Hepatocyte (in vitro differentiated cells): ENCODE data around the gene SEMA3G. TPM values are rescaled to one million over a fixed set of nuclear protein-coding genes. Genes with fewer than 3 reads are reported as not detected.

Experiments
- DNase-seq: peaks from one replicate; pipeline ENCODE4 v3.0.0-alpha.2; 2016; ENCODE audit warnings: low spot score
- H2AFZ ChIP-seq: fragments of 200-600 bp; sonication (generic); 2 replicates; pipeline ENCODE4 v1.6.0; 2016; ENCODE audit warnings: antibody characterized with exemption, mild to moderate bottlenecking
- H3K27ac ChIP-seq: fragments of 200-600 bp; sonication (generic); 2 replicates; pipeline ENCODE4 v1.5.1; 2016; ENCODE audit warnings: mild to moderate bottlenecking
- H3K27me3 ChIP-seq: fragments of 200-600 bp; sonication (generic); 2 replicates; pipeline ENCODE4 v1.6.1; 2016
- H3K36me3 ChIP-seq: fragments of 200-600 bp; sonication (generic); replicated peaks from 2 replicates; pipeline ENCODE4 v1.5.1; 2016; ENCODE audit warnings: low read depth; ENCODE audit not compliant: insufficient read depth
- H3K4me1 ChIP-seq: fragments of 200-600 bp; sonication (generic); 2 replicates; pipeline ENCODE4 v1.5.1; 2016; ENCODE audit warnings: mild to moderate bottlenecking, moderate library complexity; ENCODE audit not compliant: insufficient read depth
- H3K4me2 ChIP-seq: fragments of 200-600 bp; sonication (generic); 2 replicates; pipeline ENCODE4 v1.6.0; 2016
- H3K4me3 ChIP-seq: fragments of 200-600 bp; sonication (generic); 2 replicates; pipeline ENCODE4 v1.5.1; 2016; ENCODE audit warnings: mild to moderate bottlenecking
- H3K79me2 ChIP-seq: fragments of 200-600 bp; sonication (generic); 2 replicates; pipeline ENCODE4 v1.6.0; 2017; ENCODE audit warnings: mild to moderate bottlenecking
- H3K9me2 ChIP-seq: fragments of 200-600 bp; sonication (generic); replicated peaks from 2 replicates; pipeline ENCODE4 v1.6.0; 2017; ENCODE audit warnings: mild to moderate bottlenecking; ENCODE audit not compliant: insufficient read depth
- H3K9me3 ChIP-seq: fragments of 200-600 bp; sonication (generic); 2 replicates; pipeline ENCODE4 v1.5.1; 2016; ENCODE audit warnings: low read depth, mild to moderate bottlenecking
- H4K20me1 ChIP-seq: fragments of 200-600 bp; sonication (generic); 2 replicates; pipeline ENCODE4 v1.6.0; 2016; ENCODE audit warnings: mild to moderate bottlenecking; ENCODE audit not compliant: insufficient read depth, poor library complexity, severe bottlenecking
- EZH2 ChIP-seq: fragments of 200-600 bp; sonication (generic); IDR thresholded peaks from 2 replicates; pipeline ENCODE4 v1.6.1; 2016; ENCODE audit warnings: antibody characterized with exemption, mild to moderate bottlenecking, borderline replicate concordance
- EZH2phosphoT487 ChIP-seq: fragments of 200-600 bp; sonication (generic); IDR thresholded peaks from one replicate; pipeline ENCODE4 v1.6.1; 2018; ENCODE audit warnings: antibody characterized with exemption, mild to moderate bottlenecking, low read depth, moderate library complexity; ENCODE audit not compliant: unreplicated experiment, severe bottlenecking
- WGBS: methylation state at CpG from one replicate; pipeline ENCODE4 v1.1.6; 2016; ENCODE audit warnings: low lambda C conversion rate; ENCODE audit errors: missing lambda C conversion rate; 5-methylcytosine and 5-hydroxymethylcytosine counted together
- polyA plus RNA-seq: library from polyadenylated mRNA; unstranded; fragments of >200 nt; fragmentation: Nextera tagmentation; extraction: Ambion mirVana; gene quantifications from 2 replicates; pipeline ENCODE4 v1.2.1, GENCODE V29; 2016
- total RNA-seq: library from RNA; depleted of rRNA; stranded (reverse); fragments of >200 nt; gene quantifications from 2 replicates; pipeline ENCODE4 v1.2.3, GENCODE V29; 2014
- TF ChIP-seq, protein P1 (sequence below): fragments of 200-600 bp; sonication (generic); IDR thresholded peaks from 2 replicates; pipeline ENCODE4 v1.5.1; 2016; ENCODE audit warnings: antibody characterized with exemption, mild to moderate bottlenecking; ENCODE audit not compliant: poor library complexity

The SEMA3G gene
- total and polyA plus RNA-seq, 2 experiments from 2014 or later = 0.48 to 3.8 TPM

GRCh38 chr3:52400275-52400793 lies 44.6 kb downstream of the SEMA3G start:
- no peaks in the 10 kb centered on the region for H3K36me3 ChIP-seq
- TF ChIP-seq EZH2 = no peak
- TF ChIP-seq, protein P1, sequence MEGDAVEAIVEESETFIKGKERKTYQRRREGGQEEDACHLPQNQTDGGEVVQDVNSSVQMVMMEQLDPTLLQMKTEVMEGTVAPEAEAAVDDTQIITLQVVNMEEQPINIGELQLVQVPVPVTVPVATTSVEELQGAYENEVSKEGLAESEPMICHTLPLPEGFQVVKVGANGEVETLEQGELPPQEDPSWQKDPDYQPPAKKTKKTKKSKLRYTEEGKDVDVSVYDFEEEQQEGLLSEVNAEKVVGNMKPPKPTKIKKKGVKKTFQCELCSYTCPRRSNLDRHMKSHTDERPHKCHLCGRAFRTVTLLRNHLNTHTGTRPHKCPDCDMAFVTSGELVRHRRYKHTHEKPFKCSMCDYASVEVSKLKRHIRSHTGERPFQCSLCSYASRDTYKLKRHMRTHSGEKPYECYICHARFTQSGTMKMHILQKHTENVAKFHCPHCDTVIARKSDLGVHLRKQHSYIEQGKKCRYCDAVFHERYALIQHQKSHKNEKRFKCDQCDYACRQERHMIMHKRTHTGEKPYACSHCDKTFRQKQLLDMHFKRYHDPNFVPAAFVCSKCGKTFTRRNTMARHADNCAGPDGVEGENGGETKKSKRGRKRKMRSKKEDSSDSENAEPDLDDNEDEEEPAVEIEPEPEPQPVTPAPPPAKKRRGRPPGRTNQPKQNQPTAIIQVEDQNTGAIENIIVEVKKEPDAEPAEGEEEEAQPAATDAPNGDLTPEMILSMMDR = no peak
- TF ChIP-seq EZH2phosphoT487 = no peak
- H3K9me2 ChIP-seq = no peaks in the 10 kb centered on the region
- no peak overlapping the region for H3K27ac ChIP-seq
- no peak for DNase-seq
- H3K4me2 ChIP-seq = no peak overlapping the region
- H4K20me1 ChIP-seq = no peaks in the 10 kb centered on the region
- 90% methylated on average over 9 of the region's 10 CpGs for WGBS
- no peaks in the 10 kb centered on the region for H3K27me3 ChIP-seq
- no peaks in the 10 kb centered on the region for H3K79me2 ChIP-seq
- no peaks in the 10 kb centered on the region for H3K9me3 ChIP-seq
- H3K4me3 ChIP-seq = no peak overlapping the region
- H2AFZ ChIP-seq = no peak overlapping the region
- H3K4me1 ChIP-seq = no peaks in the 10 kb centered on the region

DNA sequence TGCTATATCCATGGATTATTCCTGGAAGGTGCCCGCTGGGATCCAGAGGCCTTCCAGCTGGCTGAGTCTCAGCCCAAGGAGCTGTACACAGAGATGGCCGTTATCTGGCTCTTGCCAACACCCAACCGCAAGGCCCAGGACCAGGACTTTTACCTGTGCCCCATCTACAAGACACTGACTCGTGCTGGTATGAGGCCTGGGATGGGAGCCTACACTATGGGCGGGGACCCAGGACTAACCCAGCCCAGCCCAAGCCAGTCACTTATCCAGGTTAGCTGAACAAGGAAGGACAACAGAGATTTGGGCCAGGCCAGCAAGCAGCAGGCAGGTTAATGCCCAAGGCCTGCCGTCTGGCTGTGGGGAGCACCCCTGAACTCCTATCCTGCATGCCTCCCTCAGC lies 45.3 kb downstream of the SEMA3G start:
- Histone ChIP-seq H2AFZ (no peak overlapping the region), H3K4me2 (no peak overlapping the region), H4K20me1 (no peaks in the 10 kb centered on the region), H3K4me1 (no peaks in the 10 kb centered on the region), H3K9me3 (no peaks in the 10 kb centered on the region), H3K27ac (no peak overlapping the region), H3K4me3 (no peak overlapping the region), H3K79me2 (no peaks in the 10 kb centered on the region), H3K36me3 (no peaks in the 10 kb centered on the region), H3K27me3 (no peaks in the 10 kb centered on the region), H3K9me2 (no peaks in the 10 kb centered on the region)
- WGBS = 96% methylated on average over 6 of the region's 6 CpGs
- DNase-seq = no peak
- TF ChIP-seq EZH2 (no peak), EZH2phosphoT487 (no peak)

- no peak overlapping the region for H3K4me3 ChIP-seq
- H3K27me3 ChIP-seq = no peaks in the 10 kb centered on the region
- no peaks in the 10 kb centered on the region for H3K9me2 ChIP-seq
- no peaks in the 10 kb centered on the region for H3K36me3 ChIP-seq
- no peak overlapping the region for H3K27ac ChIP-seq
- no peaks in the 10 kb centered on the region for H3K4me1 ChIP-seq
- no peak for DNase-seq
- H3K9me3 ChIP-seq = no peaks in the 10 kb centered on the region
- H2AFZ ChIP-seq = no peak overlapping the region
- H3K79me2 ChIP-seq = no peaks in the 10 kb centered on the region
- 98% methylated on average over 4 of the region's 4 CpGs for WGBS
- no peak for TF ChIP-seq EZH2
- TF ChIP-seq EZH2phosphoT487 = no peak
- TF ChIP-seq, protein P1 = no peak
- H4K20me1 ChIP-seq = no peaks in the 10 kb centered on the region
- H3K4me2 ChIP-seq = no peak overlapping the region
Observed at GRCh38 chr3:52399131-52399530, 45.8 kb downstream of the SEMA3G start.

GRCh38 chr3:52398670-52399081 lies 46.2 kb downstream of the SEMA3G start:
- Histone ChIP-seq H3K4me1 (no peaks in the 10 kb centered on the region), H3K9me2 (no peaks in the 10 kb centered on the region), H3K79me2 (no peaks in the 10 kb centered on the region), H3K27ac (no peak overlapping the region), H3K9me3 (no peaks in the 10 kb centered on the region), H3K4me3 (no peak overlapping the region), H3K27me3 (no peaks in the 10 kb centered on the region), H4K20me1 (no peaks in the 10 kb centered on the region), H3K4me2 (no peak overlapping the region), H2AFZ (no peak overlapping the region), H3K36me3 (no peaks in the 10 kb centered on the region)
- TF ChIP-seq EZH2phosphoT487 = no peak
- TF ChIP-seq, protein P1 = no peak
- no peak for TF ChIP-seq EZH2
- 87% methylated on average over 5 of the region's 5 CpGs for WGBS
- DNase-seq = no peak
